Amniotic epithelial cell (primary cell): ENCODE results near the gene GCN1.

Experiments used
- DNase-seq: peaks from one replicate; pipeline ENCODE4 v3.0.0-alpha.2; 2010; ENCODE audit warnings: low read depth

GCN1 gene

DNA sequence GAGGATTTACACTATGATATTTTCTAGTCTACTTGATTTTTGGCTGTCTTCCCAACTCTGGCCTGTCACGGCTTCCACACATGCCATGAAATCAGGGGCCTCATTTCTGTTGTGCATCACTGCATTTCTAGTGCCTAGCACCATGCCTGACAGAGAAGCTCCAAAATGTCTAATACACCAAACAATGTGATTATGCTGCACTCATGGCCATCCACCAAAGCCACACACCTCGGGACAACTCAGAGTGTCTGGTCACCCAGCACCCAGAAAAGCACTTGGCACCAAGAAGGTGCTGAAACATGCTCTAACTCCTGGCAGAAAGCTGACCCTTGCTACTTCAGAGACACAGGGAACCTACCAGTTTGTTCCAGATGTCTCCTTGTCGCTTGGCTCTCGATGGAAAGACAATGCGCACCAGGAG is 11.3 kb downstream of the GCN1 start:
- DNase-seq: no peak

DNA sequence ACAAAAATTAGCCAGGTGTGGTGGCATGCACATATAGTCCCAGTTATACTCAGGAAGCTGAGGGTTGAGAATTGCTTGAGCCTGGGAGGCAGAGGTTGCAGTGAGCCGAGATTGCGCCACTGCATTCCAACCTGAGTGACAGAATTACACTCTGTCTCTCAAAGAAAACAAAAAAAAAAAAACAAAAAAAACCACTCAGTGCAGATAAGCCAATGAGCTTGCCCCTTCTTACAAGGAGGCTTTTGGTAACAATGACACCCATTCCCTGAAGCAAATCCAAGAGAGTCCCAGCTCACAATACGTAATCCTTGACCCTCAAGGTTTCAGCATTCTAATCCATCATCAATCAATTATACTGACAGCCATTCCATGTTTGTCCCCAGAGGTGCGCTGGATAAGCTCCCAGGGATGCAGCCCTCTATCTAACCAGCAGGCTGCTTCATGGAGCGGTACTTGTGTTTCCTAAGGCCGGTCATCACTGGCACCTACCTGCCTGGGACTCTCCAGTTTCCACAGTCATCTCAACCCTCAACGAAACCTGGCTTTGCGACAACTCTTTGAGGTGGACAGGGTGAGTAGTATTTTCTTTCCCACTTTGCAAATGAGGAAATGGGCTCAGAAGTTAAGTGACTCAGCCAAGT is 12.4 kb downstream of the GCN1 start:
- DNase-seq: peak; percentile 78

DNA sequence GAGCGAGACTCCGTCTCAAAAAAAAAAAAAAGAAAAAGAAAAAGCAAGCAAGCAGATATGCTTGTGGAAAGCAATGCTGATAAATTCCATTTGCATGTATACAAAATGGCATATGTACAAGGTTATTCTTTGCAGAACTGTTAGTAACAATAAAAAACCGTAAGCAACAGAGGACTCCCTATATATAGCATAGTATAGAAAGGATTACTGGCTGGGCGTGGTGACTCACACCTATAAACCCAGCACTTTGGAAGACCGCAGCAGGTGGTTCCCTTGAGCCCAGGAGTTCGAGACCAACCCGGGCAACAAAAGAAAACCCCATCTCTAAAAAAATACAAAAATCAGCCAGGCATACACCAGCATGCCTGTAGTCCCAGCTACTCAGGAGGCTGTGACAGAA is 13.5 kb downstream of the GCN1 start:
- DNase-seq: no peak

DNA sequence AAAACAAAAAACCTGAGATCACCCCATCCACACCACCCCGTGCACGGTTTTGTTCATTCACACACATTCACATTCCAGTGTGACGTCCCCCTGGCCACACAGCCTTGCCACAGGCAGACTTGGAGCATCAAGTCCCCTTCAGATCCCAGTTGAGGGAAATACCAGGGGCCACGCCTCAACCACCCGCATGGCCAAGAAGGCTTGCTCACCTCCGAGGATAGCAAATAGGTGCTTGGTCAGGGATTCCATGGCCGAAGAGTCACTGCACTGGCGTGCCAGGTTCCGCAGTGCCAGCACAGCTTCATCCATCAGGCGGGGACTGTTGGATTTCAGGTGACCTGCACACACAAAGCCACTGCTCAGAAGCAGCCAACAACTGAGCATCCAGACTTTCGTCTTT is 19.0 kb downstream of the GCN1 start:
- DNase-seq: no peak

DNA sequence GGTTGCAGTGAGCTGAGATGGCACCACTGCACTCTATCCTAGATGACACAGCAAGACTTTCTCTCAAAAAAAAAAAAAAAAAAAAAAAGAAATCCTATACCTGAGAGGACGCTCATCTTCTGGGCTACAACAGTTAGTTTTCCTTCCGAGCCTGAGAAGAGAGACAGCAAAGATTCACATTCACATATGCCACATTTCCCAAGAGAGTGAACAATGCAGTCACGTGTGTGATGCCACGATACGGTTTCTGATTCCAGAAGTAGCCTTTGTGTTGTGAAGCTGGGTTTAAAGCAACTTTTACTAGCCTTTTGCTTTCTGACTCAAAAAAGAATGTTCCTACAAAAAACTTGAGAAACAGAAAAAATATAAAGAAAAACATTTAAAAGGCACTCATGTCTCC is 19.5 kb downstream of the GCN1 start:
- no peak for DNase-seq

DNA sequence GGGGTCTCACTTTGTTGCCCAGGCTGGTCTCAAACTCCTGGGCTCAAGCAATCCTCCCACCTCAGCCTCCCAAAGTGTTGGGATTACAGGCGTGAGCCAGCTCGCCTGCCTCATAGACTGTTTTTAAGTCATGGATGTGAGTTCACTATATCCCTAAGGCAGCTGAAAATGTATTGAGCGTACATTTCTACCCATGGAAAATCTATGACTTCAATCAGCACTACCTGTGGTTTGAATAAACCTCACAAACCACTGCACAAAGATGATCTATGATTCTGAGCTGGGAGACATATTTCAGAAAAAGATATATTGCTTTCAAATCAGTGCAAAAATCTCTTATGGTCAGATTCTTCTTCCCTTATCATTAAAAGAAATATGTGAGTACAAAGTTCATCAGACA is 22.5 kb downstream of the GCN1 start:
- no peak for DNase-seq

DNA sequence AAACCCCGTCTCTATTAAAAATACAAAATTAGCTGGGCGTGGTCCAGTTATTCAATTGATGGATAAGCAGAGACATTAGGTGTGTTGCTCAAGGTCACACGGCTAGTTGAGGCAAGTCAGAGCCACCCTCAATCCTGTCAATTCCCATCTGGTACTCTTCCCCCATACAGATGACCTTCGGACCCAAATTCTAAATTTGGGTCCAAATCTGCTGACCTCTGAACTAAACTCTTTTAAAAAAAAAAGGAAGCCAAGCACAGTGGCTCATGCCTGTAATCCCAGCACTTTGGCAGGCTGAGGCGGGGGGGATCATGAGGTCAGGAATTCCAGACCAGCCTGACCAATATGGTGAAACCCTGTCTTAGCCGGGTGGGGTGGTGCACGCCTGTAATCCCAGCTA is 23.9 kb downstream of the GCN1 start:
- DNase-seq: no peak

DNA sequence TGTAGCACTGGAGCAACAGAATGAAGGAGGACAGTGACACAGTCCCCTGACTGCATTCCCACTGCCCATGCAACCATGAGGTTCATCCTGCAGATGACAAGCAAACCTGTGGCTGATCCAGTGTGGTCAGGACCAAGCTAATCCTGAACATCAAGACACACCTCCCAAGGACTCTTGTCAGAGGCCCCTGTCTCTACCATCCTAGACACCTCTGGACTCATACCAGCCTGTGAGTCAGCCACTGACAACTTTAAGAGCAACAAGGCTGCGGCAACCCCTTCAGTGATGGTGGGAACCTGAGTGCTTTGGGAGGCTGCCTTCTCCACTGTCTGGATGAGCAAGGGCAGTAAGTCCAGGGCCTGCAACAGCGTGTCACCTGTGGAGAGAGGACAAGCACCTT is 24.6 kb downstream of the GCN1 start:
- DNase-seq: no peak

DNA sequence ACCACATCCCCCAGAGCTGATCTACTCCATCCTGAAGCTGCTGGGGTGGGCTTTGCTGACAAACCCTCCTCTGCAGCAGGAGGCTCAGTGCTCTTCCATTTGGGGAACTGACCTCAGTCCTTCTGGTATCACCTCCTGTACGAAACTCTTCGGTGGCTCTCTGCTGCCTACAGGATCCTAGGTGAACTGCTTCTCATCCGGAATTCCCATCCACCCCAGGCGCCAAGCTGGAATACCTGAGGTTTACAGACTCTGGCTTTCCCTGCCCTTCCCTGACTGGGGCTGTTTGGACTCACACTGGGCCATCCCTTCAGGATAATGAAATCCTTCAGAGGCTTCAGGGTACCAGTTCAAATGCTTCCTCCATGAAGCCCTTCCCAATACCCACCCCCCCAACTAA is 26.2 kb downstream of the GCN1 start:
- no peak for DNase-seq

DNA sequence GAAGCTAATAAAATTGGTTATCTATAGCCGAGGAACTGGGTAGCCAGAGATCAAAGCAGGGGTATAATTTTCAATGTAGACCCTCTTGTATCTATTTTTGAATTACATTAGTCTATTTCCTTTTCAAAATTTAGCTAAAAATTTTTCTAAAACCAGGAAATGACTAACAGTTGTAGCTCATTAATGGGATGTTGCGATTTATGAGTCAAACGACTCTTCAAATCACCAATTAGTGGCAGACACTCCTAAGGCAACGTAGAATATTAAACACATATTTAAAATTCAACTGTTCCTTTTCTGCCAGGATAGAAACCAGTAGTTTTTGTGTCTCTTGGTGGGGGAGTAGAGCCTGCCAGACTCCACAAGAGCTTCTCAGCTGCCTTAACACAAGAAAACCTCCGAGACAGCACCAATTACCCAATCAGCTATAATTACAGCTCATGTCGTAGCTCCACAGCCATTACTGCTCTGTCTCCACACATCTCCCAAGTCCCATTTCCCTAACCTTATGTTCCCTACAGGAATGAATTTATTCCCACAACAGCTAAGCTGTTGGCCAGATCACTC is 26.9 kb downstream of the GCN1 start:
- DNase-seq: no peak

DNA sequence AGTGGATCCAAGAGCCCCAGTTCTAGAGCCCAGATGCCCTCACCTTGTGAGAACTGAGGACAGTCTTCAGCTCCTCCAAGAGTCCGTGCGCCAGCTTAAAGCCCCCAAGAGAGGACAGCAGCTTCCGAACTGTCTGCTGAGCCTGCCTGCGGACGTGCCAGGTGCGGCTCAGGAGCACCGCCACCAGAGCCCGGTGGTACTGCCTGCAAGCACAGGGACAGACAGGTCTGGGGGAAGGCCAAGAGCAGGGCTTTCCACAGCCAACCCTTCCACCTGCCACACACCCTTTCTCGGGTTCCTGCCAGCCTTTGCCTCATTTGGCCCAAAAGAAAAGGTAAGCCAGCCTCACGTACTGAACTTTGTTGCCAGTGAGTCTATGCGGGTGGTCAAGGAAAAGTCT is 30.2 kb downstream of the GCN1 start:
- no peak for DNase-seq

DNA sequence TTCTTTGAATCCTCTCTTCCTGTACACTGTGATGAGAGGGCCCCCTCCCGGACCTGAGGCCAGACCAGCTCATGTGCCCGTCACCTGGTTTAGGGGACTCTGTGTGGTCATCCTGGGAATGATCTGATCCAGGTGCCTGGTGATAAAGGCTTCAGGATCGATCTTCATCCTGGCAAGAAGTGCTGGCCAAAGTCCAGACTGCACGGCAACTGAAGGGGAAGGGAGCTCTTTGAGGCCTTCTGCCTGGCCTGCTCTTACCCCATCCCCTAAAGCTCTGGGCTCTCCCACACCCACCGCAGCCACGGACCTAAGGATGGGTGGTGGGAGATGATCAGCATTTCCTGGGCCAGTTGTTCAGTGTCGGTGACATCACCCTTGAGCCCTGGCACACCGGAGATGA is 31.8 kb downstream of the GCN1 start:
- no peak for DNase-seq

DNA sequence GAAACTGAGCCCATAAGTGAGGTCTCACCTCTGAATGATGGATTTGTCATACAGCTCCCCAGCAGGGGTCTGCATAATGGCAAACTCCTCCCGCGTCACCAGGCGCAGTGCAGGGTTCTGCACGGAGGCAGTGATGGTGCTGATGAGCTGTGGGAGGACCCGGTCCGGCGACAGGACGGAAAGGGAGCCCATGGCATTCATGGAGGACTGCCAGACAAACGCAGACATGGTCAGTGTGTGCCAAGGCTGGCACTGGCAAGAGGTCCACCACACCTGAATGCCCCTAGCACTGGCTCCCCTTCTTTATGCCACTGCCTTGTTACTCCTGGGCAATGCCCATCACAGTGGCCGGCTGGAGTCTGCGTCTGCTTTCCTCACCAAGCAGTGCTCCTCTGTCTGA is 32.7 kb downstream of the GCN1 start:
- DNase-seq: no peak

DNA sequence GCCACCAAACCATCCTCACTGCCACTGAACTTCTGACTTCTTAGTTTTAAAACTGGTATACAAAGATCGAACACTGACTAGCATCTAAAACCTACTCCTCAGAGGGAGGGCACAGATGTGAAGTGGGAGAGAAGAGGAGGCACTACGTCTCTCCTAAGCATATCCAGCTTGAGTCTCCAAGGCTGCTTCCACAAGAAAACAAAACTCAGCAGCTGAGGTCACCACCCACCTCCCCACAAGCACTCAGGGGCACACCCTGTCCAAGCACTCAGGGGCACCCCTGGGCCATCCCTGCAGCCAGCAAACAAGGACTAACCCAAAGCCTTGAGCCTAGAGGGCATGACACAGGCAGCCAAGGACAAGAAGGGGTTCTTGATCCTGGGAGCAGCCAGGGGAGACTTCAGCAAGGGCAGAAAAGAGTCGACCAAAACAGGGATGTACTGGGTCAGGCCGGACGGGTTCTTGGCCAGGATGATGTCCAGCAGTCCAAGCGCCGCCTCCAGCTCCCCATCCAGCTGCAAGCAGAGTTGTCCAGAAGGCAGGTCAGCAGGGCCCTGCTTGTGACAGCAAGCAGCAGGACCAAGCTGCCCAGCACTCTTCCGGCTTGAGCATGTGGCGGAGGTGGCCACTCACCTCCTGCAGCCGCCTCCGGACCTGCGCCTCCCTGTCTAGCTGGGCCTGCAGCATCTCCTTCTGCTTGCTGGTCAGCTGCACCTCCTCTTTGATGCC is 34.8 kb downstream of the GCN1 start:
- DNase-seq: no peak

DNA sequence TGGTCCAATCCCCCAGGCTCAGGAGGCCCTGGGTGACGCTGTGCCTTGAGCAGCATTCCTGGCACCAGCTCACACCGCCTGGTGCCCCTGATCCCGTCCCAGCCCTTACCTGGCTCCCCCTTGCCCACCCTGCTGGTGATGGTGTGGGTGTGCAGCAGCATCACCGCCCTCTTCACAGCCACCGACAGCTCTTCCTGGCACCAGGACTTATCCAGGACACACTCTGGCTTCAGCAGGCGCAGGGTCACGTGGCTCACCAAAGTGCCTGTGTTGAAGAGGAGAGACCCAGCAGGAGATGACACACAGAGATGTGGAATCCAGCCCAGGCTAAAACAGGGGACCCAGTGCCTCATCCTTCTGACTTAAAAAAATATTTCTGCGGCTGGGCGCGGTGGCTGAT is 36.2 kb downstream of the GCN1 start:
- no peak for DNase-seq

DNA sequence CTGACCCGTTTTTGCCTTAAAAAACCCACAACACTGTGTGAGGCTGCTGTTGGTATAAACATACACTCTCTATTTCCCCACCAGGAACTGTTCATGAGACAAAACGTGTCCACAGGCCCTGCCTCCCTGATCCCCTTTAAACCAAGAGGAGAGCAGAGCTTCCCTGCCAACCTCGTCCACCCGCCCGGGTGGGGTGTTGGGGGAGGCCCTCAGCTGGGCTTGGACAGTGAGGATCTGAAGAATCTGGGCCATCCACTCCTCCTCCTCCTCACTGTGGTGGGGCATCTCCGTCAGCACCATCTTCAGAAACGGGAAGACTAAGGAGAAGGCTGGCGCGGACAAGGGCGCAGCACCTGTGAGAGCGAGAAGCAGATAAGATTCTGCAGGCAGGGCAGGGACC is 36.8 kb downstream of the GCN1 start:
- no peak for DNase-seq

DNA sequence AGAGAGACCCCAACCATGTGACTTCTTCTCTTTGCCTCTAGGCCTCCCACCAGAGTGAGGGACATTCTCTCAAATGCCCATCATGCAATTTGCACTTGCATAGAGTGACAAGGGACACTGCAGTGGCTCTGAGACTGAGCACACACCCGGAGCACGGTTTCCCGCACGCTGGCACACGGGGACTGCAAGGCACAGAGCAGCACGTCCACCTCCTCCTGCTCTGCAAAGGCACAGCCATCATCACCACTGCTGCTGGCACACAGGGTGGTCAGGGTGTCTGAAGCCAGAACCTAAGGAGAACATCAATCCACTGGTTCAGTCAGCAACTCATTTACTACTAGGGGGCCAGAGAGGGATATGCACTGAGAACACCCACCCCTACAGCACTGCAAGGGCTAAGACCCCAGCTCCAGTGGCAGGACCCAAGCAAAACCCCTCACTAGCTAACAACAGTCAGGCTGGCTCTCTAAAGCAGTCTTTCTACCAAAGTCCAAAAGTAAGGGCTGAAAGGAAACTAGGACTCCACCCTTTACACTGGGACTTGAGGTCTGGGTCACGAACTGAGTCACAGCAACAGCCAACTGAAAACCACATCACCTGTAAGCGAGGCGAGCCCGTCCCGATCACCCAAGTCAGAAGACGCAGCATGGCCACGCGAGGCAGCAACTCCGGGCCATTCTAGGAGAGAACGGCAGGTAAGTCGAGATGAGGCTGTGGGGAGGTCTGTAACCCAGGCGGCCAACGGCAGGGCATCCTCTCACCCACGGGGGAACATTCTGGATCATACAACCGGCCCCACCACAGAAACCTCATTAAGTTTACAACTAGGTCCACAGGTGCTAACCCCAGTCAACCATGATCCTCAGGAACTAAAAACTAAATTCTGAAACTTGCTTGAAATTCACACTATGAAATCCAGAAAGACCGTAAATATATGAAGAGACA is 37.9 kb downstream of the GCN1 start:
- DNase-seq: no peak

DNA sequence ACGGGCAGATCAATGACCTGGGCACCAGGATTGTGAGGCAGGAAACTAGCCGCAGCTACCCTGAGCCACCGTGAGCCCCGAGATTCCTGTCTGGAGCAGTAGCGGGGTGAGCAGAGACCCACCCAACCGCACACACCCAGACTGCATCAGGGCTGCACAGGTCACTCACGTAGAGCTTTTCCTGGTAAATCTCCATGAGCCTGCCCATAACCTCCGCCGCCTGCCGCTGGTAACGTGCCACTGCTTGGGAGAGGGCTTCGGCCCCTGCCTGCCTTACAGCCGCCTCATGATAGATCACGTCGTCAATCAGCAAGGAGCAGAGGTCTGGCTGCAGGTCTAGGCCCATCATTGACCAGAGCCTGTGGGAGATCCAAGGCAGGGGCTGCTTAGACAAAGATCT is 39.4 kb downstream of the GCN1 start:
- no peak for DNase-seq

DNA sequence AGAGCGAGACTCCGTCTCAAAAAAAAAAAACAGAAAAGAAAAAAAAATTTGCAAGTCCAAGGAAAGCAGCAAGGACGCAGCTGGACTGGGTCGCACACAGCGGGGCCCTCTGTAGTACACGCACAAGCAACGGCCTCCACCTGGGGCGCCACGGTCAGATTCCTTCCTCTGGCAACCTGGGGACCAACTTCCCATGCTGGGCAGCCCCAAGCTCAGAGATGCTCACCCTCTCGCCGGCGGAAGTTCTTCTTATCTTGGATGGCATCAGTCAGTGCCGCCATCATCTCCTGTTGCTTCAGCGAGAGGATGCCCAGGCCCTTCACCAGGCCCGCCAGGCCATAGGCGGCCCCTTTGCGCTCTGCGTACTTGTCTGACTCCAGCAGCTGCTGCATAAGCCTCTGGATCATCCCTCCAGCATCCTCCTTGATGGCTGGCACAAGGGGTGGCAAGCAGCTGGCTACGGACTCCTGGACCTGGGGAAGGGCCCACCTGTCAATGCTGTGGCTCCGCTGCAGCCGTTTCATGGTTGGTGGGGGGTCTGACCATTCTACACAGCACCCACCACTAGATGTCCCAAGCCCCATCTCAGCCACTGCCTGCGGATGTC is 43.5 kb downstream of the GCN1 start:
- no peak for DNase-seq

DNA sequence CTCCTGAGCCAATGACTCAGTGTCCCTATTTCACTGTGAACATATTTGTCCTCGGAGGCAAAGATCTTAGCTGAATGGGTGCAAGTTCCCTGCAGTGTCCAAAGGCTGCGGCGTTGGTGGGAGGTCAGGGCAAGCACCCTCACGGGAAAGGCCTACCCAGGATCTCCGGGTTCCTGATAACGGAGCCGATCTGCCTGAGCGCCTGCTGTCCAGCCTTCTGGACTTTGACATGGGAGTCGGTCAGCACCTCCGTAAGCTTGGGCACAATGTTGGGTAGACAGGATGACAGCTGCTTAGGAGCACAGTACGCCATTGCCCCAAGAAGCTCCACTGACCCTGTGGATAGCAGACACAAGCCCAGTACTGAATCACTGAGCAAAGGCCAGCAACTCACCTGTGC is 46.5 kb downstream of the GCN1 start:
- no peak for DNase-seq

DNA sequence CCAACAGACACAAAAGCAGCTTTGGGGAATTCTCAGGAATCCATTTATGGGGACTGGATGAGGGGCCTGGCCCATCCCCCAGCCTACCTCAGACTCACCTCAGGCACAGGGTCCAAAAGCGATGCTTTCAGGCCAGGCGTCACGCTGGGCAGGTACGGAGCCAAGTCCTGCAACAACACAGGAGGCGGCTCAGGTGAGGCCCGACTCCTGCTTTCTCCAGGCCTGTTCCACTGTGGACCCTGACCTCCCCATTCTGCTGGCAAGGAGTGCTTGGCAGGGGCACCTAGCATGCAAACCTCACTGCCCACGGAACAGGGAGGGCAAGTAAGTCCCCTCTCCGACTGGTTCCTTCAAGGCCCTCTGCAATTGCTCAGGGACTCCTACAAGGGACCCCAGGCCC is 49.4 kb downstream of the GCN1 start:
- no peak for DNase-seq

DNA sequence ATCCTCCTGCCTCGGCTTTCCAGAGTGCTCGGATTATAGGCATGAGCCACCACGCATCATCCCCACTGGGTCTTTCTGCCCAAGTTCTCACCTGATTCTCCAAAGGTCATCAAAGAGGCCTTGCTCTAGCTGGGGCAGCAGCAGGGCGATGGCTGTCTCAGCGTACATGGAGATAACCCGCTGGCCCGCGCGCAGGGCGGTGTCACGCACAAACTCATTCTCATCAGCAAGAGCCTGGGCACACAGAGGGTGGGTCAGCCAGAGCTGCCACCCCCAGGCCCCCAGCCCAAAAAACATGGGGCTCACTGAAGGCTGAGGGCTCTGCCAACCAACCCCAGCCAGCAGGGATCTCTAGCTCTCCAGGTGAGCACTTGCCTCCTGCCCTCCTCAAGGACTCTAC is 50.3 kb downstream of the GCN1 start:
- no peak for DNase-seq
